Measurements from ENCODE around the gene SPTBN1.

SPTBN1 gene

DNA sequence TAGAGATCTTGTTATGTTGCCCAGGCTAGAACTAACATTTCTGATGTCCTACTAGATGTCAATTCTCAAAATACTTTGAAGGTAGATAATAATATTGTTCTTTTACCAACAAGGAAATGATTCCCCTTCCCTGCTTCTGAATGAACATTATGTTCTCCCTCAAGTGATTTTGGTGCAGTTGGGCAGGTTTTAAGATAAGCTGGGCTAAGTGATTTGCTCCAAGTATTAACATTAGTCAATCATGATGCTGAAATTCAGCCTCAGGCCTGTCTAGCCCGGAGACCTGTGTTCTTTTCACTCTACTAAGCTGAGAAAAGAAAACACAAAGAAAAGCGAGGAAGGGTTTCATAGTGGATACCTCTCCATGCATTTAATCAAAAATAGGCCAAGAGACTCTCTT, 38.5 kb upstream of the SPTBN1 start:
- TF ChIP-seq, protein P1, sequence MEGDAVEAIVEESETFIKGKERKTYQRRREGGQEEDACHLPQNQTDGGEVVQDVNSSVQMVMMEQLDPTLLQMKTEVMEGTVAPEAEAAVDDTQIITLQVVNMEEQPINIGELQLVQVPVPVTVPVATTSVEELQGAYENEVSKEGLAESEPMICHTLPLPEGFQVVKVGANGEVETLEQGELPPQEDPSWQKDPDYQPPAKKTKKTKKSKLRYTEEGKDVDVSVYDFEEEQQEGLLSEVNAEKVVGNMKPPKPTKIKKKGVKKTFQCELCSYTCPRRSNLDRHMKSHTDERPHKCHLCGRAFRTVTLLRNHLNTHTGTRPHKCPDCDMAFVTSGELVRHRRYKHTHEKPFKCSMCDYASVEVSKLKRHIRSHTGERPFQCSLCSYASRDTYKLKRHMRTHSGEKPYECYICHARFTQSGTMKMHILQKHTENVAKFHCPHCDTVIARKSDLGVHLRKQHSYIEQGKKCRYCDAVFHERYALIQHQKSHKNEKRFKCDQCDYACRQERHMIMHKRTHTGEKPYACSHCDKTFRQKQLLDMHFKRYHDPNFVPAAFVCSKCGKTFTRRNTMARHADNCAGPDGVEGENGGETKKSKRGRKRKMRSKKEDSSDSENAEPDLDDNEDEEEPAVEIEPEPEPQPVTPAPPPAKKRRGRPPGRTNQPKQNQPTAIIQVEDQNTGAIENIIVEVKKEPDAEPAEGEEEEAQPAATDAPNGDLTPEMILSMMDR (IDR thresholded peaks at IDR 0.05; ENCODE audit: low read depth, low read length): no peak
- H3K4me3 ChIP-seq (ENCODE audit: low read depth, low read length): no peak overlapping the region

DNA sequence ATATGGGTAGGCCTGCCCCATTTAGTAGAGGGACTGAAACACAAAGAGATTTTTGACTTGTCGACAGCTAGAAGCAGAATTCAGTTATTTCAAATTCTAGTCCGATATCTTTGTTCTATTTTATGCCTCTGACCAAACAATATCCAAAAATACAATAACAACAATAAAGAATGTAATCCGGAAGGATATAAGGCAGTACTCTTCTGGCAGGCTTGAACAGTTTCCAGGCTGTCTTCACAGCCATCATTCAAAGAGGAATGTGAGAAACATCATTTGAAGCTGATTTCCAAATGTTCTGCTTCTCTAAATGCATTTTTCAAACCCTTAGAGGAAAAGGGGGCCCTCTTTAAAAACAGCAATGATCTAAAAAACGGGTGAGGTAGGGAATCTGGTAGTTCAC, 36.7 kb upstream of the SPTBN1 start:
- TF ChIP-seq, protein P1 (IDR thresholded peaks at IDR 0.05; ENCODE audit: low read depth, low read length): no peak
- H3K4me3 ChIP-seq (ENCODE audit: low read depth, low read length): no peak overlapping the region

DNA sequence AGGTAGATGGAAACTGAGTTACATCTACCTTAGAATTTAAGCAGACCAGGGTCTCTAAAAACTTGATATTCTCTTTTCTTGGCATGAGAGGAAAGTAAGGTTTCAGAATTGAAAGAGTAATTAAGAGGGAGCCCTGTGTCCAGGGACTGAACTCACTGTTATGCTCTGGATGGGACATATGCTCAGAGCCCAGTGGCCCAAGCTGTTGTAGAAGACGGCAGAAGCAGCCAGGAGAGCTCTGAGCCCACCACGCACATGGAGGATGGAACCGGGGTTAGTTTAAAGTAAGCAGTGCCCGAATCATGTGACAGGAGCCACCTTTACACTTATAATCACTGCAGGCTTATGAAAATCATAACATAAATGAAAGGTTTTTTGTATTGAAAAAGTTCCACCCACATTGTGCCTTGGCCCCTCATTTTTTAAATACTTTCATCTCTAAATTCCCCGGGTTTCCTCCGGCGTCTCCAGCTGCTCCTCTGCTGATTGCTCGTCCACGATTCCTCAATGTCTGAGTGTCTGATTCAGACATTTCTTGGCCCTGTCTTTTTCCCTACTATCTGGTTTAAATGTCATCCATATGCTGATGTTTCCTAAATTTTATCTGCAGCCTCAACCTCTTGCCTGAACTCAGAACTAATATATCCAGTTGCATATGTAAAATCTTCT, 36.1 kb upstream of the SPTBN1 start:
- TF ChIP-seq, protein P1 (IDR thresholded peaks at IDR 0.05; ENCODE audit: low read depth, low read length): no peak
- no peak overlapping the region for H3K4me3 ChIP-seq (ENCODE audit: low read depth, low read length)

DNA sequence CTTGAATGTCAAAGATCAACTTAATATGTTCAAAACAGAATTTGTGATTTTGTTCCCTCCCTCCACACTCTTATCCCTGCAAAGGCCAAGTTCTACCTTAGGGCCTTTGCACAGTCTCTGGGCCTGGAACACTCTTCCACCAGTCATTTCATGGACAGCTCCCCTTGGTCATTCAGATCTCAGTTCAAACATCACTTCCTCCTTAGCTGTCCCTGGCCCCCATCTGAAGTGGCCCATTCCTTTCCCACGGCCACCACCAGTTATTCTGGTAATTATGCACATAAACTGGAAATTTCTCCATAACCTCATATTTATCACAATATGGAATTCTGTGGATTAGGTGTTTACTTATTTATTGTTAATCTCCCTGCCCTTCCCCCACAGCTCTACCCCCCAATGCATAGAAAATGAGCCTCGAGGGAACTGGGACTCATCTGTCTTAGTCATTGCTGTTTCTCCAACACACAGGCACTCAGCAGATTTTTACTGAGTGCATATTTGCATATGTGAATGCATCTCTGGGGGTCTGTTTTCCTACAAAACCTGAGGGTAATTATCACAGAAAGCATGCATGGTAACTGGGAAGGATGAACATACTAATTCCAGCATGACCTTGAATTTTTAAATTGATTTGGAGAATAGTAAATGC, 35.5 kb upstream of the SPTBN1 start:
- TF ChIP-seq, protein P1 (IDR thresholded peaks at IDR 0.05; ENCODE audit: low read depth, low read length): no peak
- no peak overlapping the region for H3K4me3 ChIP-seq (ENCODE audit: low read depth, low read length)

DNA sequence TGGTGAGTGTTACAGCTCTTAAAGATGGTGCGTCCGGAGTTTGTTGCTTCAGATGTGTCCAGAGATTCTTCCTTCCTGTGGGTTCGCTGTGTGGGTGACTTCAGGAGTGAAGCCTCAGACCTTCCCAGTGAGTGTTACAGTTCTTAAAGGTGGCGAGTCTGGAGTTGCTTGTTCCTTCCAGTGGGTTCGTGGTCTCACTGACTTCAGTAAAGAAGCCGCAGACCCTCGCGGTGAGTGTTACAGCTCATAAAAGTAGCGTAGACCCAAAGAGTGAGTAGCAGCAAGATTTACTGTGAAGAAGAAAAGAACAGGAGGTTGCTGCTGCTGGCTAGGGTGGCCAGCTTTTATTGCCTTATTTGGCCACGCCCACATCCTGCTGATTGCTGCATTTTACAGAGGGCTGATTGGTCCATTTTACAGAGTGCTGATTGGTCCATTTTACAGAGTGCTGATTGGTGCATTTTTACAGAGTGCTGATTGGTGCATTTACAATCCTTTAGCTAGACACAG, 34.0 kb upstream of the SPTBN1 start:
- TF ChIP-seq, protein P1 (IDR thresholded peaks at IDR 0.05; ENCODE audit: low read depth, low read length): no peak
- no peak overlapping the region for H3K4me3 ChIP-seq (ENCODE audit: low read depth, low read length)

DNA sequence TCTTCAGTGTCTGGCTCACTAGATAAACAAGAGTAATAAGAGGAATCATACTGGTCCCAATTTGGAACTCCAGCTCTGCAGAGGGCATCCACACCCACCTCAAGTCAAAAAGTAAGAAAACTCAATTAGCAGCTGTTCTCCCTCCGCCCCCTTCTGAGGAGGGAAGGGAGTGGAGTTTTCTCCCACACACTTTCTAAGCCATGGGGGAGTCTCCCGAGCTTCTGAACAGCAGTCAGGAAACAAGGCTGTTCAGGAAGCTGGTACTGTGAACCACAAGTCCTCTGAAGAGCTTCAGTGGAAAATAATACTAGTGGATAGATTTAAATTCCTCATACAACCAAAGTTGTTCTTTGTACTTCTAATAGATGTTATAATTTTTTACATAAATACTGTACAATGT, 32.9 kb upstream of the SPTBN1 start:
- H3K4me3 ChIP-seq (ENCODE audit: low read depth, low read length): no peak overlapping the region
- TF ChIP-seq, protein P1 (IDR thresholded peaks at IDR 0.05; ENCODE audit: low read depth, low read length): no peak

DNA sequence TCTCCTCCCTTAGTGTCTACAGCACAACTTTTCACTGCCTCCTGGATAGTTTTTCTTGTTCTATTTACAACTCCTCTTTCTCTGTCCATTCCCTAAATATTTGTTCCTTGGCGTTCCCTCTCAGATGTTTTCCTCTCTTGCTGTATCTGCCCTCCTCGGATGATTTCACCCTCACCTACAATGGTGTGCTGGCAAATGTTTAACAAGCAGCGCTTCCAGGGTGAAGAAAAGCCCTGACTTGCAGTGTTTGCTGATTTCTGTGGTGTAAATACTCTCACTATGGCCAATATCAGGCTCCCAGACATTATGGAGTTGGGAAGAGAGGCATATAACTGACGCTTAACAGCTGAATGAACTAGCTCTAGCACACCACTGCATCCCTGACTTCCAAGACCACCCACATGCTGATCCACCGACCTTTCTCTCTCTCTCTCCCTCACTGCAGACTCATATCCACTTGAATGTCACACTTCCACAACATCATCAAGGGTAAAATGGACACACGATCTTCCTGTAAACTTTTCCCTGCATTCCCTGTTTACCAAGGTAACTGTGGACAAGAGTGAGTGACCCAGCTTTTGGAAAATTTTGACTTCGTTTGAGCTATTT, 31.5 kb upstream of the SPTBN1 start:
- H3K4me3 ChIP-seq (ENCODE audit: low read depth, low read length): no peak overlapping the region
- TF ChIP-seq, protein P1 (IDR thresholded peaks at IDR 0.05; ENCODE audit: low read depth, low read length): no peak

Measured in WI38 (cell line).